Measurements from ENCODE around the gene CCNG2.
A peak's percentile ranks its signal among the peaks of the same experiment; 100 is the strongest.

The CCNG2 gene

DNA sequence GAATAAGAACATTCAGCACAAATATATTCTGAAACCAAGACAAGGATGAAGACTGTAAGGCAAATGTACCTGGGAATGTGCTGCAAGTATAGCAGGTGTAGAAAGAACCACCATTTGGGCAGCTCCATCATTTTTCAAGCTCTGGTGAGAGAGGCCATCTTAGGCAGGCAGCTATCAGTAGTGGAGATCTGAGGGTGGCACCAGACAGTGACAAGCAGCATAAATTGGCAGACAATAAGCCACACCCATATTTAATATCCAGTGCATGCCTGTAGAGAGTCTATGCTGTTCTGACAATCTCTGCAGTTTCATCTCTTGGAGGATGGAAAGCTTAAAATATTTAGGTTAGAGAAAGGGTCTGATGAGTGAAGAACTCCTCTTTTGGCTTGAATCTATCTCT is 22.5 kb downstream of the CCNG2 start:
- Mint-ChIP-seq H3K27me3 (no peaks in the 10 kb centered on the region), H3K36me3 (ENCODE audit: low read depth) (no peaks in the 10 kb centered on the region), H3K9me3 (no peaks in the 10 kb centered on the region), H3K4me3 (no peak overlapping the region), H3K4me1 (ENCODE audit: low read depth) (no peaks in the 10 kb centered on the region), H3K27ac (no peak overlapping the region)

- Mint-ChIP-seq H3K27ac (no peak overlapping the region), H3K9me3 (no peaks in the 10 kb centered on the region), H3K4me3 (no peak overlapping the region), H3K4me1 (ENCODE audit: low read depth) (no peaks in the 10 kb centered on the region), H3K36me3 (ENCODE audit: low read depth) (no peaks in the 10 kb centered on the region), H3K27me3 (no peaks in the 10 kb centered on the region)
Observed at GRCh38 chr4:77181720-77182119, 24.7 kb downstream of the CCNG2 start.

DNA sequence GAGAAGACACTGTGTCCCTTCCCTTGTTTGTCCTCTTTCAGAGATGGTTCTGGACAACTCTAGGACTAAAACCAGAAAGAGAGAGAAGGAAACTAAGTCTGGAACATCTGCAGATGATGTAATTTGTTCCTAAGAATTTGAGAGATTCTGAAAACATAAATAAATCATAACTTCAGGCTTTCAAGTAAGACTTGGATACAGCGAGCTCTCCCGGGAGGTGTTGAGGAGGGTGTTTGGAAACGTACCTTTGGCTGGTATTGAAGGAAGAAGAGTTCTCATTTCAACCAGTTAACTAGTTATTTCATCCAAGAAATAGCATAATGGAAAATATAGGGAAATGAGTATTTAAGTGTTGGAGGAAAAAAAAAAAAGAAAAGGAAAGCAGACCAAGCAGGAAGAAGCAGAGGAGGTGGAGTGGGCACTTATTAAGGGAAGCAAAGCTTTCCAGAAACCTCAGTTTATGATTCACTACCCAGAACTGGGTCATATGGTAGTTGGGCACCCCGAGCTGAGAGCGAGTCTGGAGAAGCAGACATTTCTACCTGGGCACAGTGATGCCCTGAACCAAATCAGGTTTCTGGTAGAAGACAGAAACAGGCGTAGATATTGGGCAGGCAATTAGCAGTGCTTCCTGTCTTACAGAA is 26.9 kb downstream of the CCNG2 start:
- Mint-ChIP-seq H3K4me1 (ENCODE audit: low read depth) (no peaks in the 10 kb centered on the region), H3K36me3 (ENCODE audit: low read depth) (no peaks in the 10 kb centered on the region), H3K9me3 (no peaks in the 10 kb centered on the region), H3K27me3 (no peaks in the 10 kb centered on the region), H3K4me3 (no peak overlapping the region), H3K27ac (no peak overlapping the region)

- H3K4me1 Mint-ChIP-seq (ENCODE audit: low read depth) = no peaks in the 10 kb centered on the region
- no peak overlapping the region for H3K4me3 Mint-ChIP-seq
- no peaks in the 10 kb centered on the region for H3K9me3 Mint-ChIP-seq
- no peaks in the 10 kb centered on the region for H3K36me3 Mint-ChIP-seq (ENCODE audit: low read depth)
- H3K27ac Mint-ChIP-seq = no peak overlapping the region
- no peaks in the 10 kb centered on the region for H3K27me3 Mint-ChIP-seq
Observed at GRCh38 chr4:77184974-77185373, 28.0 kb downstream of the CCNG2 start.

DNA sequence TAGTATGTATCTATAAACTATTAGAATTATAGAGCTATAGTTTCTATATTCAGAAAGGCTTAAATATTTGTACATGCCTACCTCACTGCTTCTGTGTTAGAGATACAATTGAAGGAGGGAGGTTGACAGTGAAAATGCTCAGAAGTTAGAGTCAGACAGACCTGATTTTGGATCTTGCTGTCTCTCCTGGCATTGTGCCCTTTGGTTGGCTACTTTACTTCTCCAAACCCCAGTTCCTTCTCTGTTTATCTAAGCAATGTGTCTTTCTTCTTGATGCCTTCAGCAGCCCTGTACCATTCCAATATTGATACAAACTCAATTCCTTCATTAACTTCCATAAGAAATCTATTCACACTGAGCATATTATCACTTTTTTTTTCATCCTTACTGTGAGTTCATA is 28.7 kb downstream of the CCNG2 start:
- H3K27me3 Mint-ChIP-seq = no peaks in the 10 kb centered on the region
- H3K27ac Mint-ChIP-seq = no peak overlapping the region
- H3K36me3 Mint-ChIP-seq (ENCODE audit: low read depth) = no peaks in the 10 kb centered on the region
- H3K4me3 Mint-ChIP-seq = no peak overlapping the region
- no peaks in the 10 kb centered on the region for H3K9me3 Mint-ChIP-seq
- H3K4me1 Mint-ChIP-seq (ENCODE audit: low read depth) = no peaks in the 10 kb centered on the region

GRCh38 chr4:77187322-77187721 is 30.3 kb downstream of the CCNG2 start:
- no peak overlapping the region for H3K4me3 Mint-ChIP-seq
- no peaks in the 10 kb centered on the region for H3K36me3 Mint-ChIP-seq (ENCODE audit: low read depth)
- H3K27ac Mint-ChIP-seq = no peak overlapping the region
- H3K4me1 Mint-ChIP-seq (ENCODE audit: low read depth) = no peaks in the 10 kb centered on the region
- no peaks in the 10 kb centered on the region for H3K27me3 Mint-ChIP-seq
- H3K9me3 Mint-ChIP-seq = no peaks in the 10 kb centered on the region

GRCh38 chr4:77188498-77189220 is 31.7 kb downstream of the CCNG2 start:
- no peaks in the 10 kb centered on the region for H3K27me3 Mint-ChIP-seq
- H3K4me1 Mint-ChIP-seq (ENCODE audit: low read depth) = peaks cover 8% of the 10 kb centered on the region
- H3K36me3 Mint-ChIP-seq (ENCODE audit: low read depth) = no peaks in the 10 kb centered on the region
- no peaks in the 10 kb centered on the region for H3K9me3 Mint-ChIP-seq
- no peak overlapping the region for H3K4me3 Mint-ChIP-seq
- H3K27ac Mint-ChIP-seq = no peak overlapping the region

DNA sequence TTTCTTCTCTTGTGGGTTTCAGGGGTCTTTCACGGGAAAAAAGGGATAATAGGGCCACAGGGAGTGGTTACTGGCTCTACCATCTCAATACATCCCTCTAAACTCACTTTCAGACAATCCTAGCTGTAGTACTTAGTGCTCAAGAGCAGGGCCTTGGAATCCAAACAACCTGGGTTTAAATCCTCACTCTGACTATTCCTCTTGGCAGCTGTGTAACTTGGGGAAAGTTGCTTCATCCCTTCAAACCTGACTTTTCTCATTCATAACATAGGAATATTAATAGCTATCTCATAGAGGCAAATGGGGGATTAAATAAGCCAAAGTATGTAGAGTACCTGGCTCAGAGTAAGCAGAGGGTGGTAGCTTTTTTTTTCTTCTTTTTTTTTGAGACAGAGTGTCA is 32.4 kb downstream of the CCNG2 start:
- Mint-ChIP-seq H3K36me3 (ENCODE audit: low read depth) (no peaks in the 10 kb centered on the region), H3K9me3 (no peaks in the 10 kb centered on the region), H3K27ac (no peak overlapping the region), H3K4me1 (ENCODE audit: low read depth) (peaks cover 15% of the 10 kb centered on the region), H3K4me3 (no peak overlapping the region), H3K27me3 (no peaks in the 10 kb centered on the region)

DNA sequence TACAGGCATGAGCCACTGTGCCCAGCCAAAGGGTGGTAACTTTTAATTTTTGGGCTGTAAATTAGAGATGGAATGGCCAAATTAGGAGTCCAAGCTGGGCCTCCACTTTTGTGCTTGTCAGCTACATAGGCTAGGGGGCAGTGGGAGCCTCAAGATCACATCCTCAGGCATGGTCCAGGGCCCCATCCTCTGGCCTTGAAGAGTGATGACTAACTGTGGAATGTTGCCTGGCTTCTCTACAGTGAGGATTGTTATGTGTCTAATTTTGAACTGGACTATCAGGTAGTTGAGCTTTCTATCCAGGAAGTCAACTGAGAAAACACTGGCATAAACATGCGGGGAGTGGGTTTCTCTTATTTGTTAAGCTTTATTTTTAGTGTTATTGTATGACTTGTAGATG is 33.0 kb downstream of the CCNG2 start:
- Mint-ChIP-seq H3K27ac (no peak overlapping the region), H3K4me3 (no peak overlapping the region), H3K27me3 (no peaks in the 10 kb centered on the region), H3K36me3 (ENCODE audit: low read depth) (no peaks in the 10 kb centered on the region), H3K9me3 (no peaks in the 10 kb centered on the region), H3K4me1 (ENCODE audit: low read depth) (peaks cover 21% of the 10 kb centered on the region)

DNA sequence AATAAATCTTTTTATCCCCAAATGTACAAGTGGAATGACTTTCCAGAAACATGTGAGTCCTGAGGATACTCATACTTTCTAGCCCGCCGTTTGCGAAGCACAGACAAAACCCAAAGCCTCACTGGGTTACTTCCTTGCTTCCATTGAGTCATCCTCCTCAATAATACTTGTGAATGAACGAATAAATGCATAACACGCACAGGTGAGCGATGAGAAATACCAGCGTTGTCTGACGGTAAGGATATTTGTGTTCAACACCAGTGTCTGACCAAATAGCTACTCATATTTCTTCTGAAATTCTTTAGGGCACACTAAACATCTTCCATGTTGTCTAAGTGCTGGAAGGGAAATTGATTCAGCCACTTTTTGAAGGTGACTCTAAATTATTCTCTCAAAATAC is 36.0 kb downstream of the CCNG2 start:
- H3K36me3 Mint-ChIP-seq (ENCODE audit: low read depth) = no peaks in the 10 kb centered on the region

GRCh38 chr4:77193511-77194102 is 36.6 kb downstream of the CCNG2 start:
- Mint-ChIP-seq H3K9me3 (no peaks in the 10 kb centered on the region), H3K4me1 (ENCODE audit: low read depth) (peaks cover 32% of the 10 kb centered on the region), H3K4me3 (peak overlapping the region; percentile 83), H3K27me3 (no peaks in the 10 kb centered on the region), H3K36me3 (ENCODE audit: low read depth) (no peaks in the 10 kb centered on the region), H3K27ac (peak overlapping the region; percentile 78)

More for the DNA sequence above, 36.0 kb downstream of the CCNG2 start:
- Mint-ChIP-seq H3K27me3 (no peaks in the 10 kb centered on the region), H3K9me3 (no peaks in the 10 kb centered on the region), H3K4me3 (peak overlapping the region; percentile 83), H3K4me1 (ENCODE audit: low read depth) (peaks cover 32% of the 10 kb centered on the region), H3K27ac (peak overlapping the region; percentile 78)

DNA sequence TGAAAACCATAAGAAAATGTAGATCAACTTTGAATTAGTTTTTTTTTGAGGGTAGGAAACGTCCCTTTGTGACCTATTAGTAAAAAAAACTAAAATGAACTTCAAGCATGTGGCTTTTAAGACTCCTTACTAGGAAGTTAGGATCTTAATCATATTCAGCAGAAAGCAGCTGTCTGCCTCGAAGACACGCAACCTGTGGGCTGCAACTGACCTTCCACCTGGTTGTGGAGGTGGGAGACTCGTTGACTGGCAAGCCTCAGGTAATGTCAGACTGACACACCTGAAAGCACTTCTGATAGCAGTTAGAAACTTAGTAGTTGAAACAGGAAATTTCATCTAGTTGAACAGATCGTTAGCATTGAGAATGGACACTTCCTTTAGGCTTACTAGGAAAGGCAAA is 37.4 kb downstream of the CCNG2 start:
- no peaks in the 10 kb centered on the region for H3K9me3 Mint-ChIP-seq
- H3K4me1 Mint-ChIP-seq (ENCODE audit: low read depth) = peaks cover 32% of the 10 kb centered on the region
- peak overlapping the region; percentile 71 for H3K27ac Mint-ChIP-seq
- no peaks in the 10 kb centered on the region for H3K27me3 Mint-ChIP-seq
- H3K36me3 Mint-ChIP-seq (ENCODE audit: low read depth) = no peaks in the 10 kb centered on the region
- peak overlapping the region; percentile 83 for H3K4me3 Mint-ChIP-seq

DNA sequence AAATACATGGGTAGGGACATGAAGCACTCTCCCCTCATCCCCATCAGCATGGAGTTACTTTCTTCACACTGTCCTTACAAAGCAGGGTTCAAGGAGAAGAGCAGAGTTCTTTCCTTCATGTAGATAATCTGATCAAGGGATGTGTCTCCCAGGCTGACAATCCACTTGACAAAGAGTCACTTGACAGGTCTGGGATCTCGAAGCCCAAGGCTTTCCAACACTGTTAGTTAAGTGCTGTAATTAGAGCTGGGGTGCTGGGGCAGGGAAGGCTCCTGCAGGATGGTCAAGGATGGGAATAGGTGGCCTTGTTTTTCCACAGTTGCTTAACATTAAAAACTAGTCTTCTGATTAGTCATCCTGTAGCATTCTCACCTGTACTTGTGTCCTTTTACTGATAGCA is 38.0 kb downstream of the CCNG2 start:
- Mint-ChIP-seq H3K27me3 (no peaks in the 10 kb centered on the region), H3K36me3 (ENCODE audit: low read depth) (no peaks in the 10 kb centered on the region), H3K4me3 (no peak overlapping the region), H3K27ac (no peak overlapping the region), H3K9me3 (no peaks in the 10 kb centered on the region), H3K4me1 (ENCODE audit: low read depth) (peaks cover 32% of the 10 kb centered on the region)

- H3K4me3 Mint-ChIP-seq = no peak overlapping the region
- no peaks in the 10 kb centered on the region for H3K36me3 Mint-ChIP-seq (ENCODE audit: low read depth)
- no peak overlapping the region for H3K27ac Mint-ChIP-seq
- H3K27me3 Mint-ChIP-seq = no peaks in the 10 kb centered on the region
- H3K4me1 Mint-ChIP-seq (ENCODE audit: low read depth) = peaks cover 36% of the 10 kb centered on the region
- no peaks in the 10 kb centered on the region for H3K9me3 Mint-ChIP-seq
Observed at GRCh38 chr4:77196866-77197265, 39.9 kb downstream of the CCNG2 start.

- Mint-ChIP-seq H3K9me3 (no peaks in the 10 kb centered on the region), H3K36me3 (ENCODE audit: low read depth) (no peaks in the 10 kb centered on the region), H3K4me3 (no peak overlapping the region), H3K27ac (no peak overlapping the region), H3K4me1 (ENCODE audit: low read depth) (peaks cover 41% of the 10 kb centered on the region), H3K27me3 (no peaks in the 10 kb centered on the region)
Observed at GRCh38 chr4:77197361-77197760, 40.4 kb downstream of the CCNG2 start.
